A549 (cell line): ENCODE results near the gene SLCO2B1.

ENCODE experiments used
- CBX8 ChIP-seq: fragments of 200-600 bp; sonication (generic); IDR thresholded peaks from 2 replicates; pipeline ENCODE4 v1.6.1; 2016
- CTCF ChIP-seq: fragments of >200 bp; sonication (Bioruptor Twin); formaldehyde crosslinking; IDR thresholded peaks from 3 replicates; pipeline ENCODE4 v1.5.1; 2016
- ELK1 ChIP-seq: fragments of 150-350 bp; IDR thresholded peaks from 2 replicates; pipeline ENCODE4 v1.6.1; 2014; ENCODE audit warnings: low read depth, mild to moderate bottlenecking, low read length
- EP300 ChIP-seq, 2 experiments: fragments of >200 bp; sonication (Bioruptor Twin); formaldehyde crosslinking; IDR thresholded peaks; 2 replicates in 1 of 2; 3 replicates in 1 of 2; pipeline ENCODE4 v1.6.1; 2016 to 2017
- SMC3 ChIP-seq: fragments of >200 bp; sonication (Bioruptor Twin); formaldehyde crosslinking; IDR thresholded peaks from 3 replicates; pipeline ENCODE4 v1.6.1; 2018; ENCODE audit warnings: inconsistent platforms

GRCh38 chr11:75162954-75163353 lies 12.0 kb downstream of the SLCO2B1 start:
- TF ChIP-seq CTCF (no peak), CBX8 (no peak), EP300 (IDR thresholded peaks at IDR 0.05) (no peak), SMC3 (no peak), ELK1 (no peak)
